Aorta (tissue), 5 donors: ENCODE measurements around the gene TUBGCP2. TPM values are rescaled to one million over a fixed set of nuclear protein-coding genes. Genes with fewer than 3 reads are reported as not detected.

Experiments
- ATAC-seq: fragments of 200-7000 bp; cut with Tn5 transposase; one replicate; pipeline ENCODE4 v1.9.1; 2022; ENCODE audit warnings: moderate library complexity; ENCODE audit not compliant: low FRiP score
- DNase-seq, 2 donors: peaks; one replicate each; pipeline ENCODE4 v3.0.0-alpha.2; 2020
- H3K27ac ChIP-seq, 2 donors: one replicate each; pipeline ENCODE4 v1.5.1; 2013; ENCODE audit warnings: low read length in 2 of 2, mild to moderate bottlenecking in 2 of 2, moderate library complexity in 2 of 2, control low read depth in 1 of 2, inconsistent platforms in 1 of 2, low read depth in 1 of 2
- H3K27me3 ChIP-seq, 2 donors: one replicate each; pipeline ENCODE4 v1.6.1; 2013; ENCODE audit warnings: control low read depth in 1 of 2, low read length in 1 of 2, mild to moderate bottlenecking in 1 of 2, moderate library complexity in 1 of 2; ENCODE audit not compliant: insufficient read depth in 2 of 2, control insufficient read depth in 1 of 2
- H3K36me3 ChIP-seq, 2 donors: one replicate each; pipeline ENCODE4 v1.6.1; 2013; ENCODE audit warnings: control low read depth in 1 of 2, low read length in 1 of 2, mild to moderate bottlenecking in 1 of 2; ENCODE audit not compliant: insufficient read depth in 2 of 2, control insufficient read depth in 1 of 2
- H3K4me1 ChIP-seq, 2 donors: one replicate each; pipeline ENCODE4 v1.6.1; 2013; ENCODE audit warnings: low read length in 2 of 2, control low read depth in 1 of 2, mild to moderate bottlenecking in 1 of 2, moderate library complexity in 1 of 2; ENCODE audit not compliant: insufficient read depth in 2 of 2, control insufficient read depth in 1 of 2
- H3K4me3 ChIP-seq, 2 donors: one replicate each; pipeline ENCODE4 v1.5.1; 2013; ENCODE audit warnings: low read length in 2 of 2, control low read depth in 1 of 2, mild to moderate bottlenecking in 1 of 2
- H3K9me3 ChIP-seq: one replicate; pipeline ENCODE4 v1.6.1; 2013; ENCODE audit warnings: mild to moderate bottlenecking, low read length; ENCODE audit not compliant: control insufficient read depth
- WGBS, 2 donors: extraction: QIAGEN DNeasy Blood & Tissue Kit; methylation state at CpG; one replicate each; pipeline ENCODE4 v1.1.7; 2013; 5-methylcytosine and 5-hydroxymethylcytosine counted together
- intact Hi-C, 2 donors: fragments of 100-400 bp; cut with DNase I; formaldehyde crosslinking; loops; one replicate each; pipeline versions ENCODE4 v1.14.2 to v1.15.0; 2022
- polyA plus RNA-seq, 2 donors: library from polyadenylated mRNA; stranded (reverse); fragments of 200-250 nt; gene quantifications; one replicate each; pipeline ENCODE4 v1.2.3, GENCODE V29; 2013
- total RNA-seq, 2 donors: library from RNA; stranded (reverse); fragmentation: NEBNext Ultra II Directional; extraction: Animal tissue kit (Norgen Biotek cat#: 25700); gene quantifications; one replicate each; pipeline ENCODE4 v1.2.1, GENCODE V29; 2021
- donor health status: healthy with polysubstance abuse.
- donor health status: Bipolar disorder and iron deficiency.
- donor health status: DM: no; HTN: no; CAD: no.
- donor health status: DM: no; HTN: no; CAD: no.
- donor health status: DM: yes; HTN: yes; CAD: no.

The TUBGCP2 gene
- total and polyA plus RNA-seq, 4 donors = 11.3 to 194 (median 44.6) TPM

GRCh38 chr10:133344236-133344635, 35.6 kb upstream of the TUBGCP2 start:
- no peaks in the 10 kb centered on the region for H3K27me3 ChIP-seq
- H3K9me3 ChIP-seq = no peaks in the 10 kb centered on the region
- DNase-seq = no peak
- H3K27ac ChIP-seq = no peak overlapping the region
- ATAC-seq = no peak
- no peak overlapping the region for H3K4me3 ChIP-seq
- intact Hi-C loops = no loop called here
- H3K36me3 ChIP-seq = no peaks in the 10 kb centered on the region
- H3K4me1 ChIP-seq = no peaks in the 10 kb centered on the region
- 68 to 73% methylated on average over 5 of the region's 5 CpGs for WGBS, 2 donors

GRCh38 chr10:133343558-133343957, 34.9 kb upstream of the TUBGCP2 start:
- no peak overlapping the region for H3K4me3 ChIP-seq
- WGBS, 2 donors = 65 to 68% methylated on average over 9 of the region's 9 CpGs

GRCh38 chr10:133342942-133343341, 34.3 kb upstream of the TUBGCP2 start:
- H3K36me3 ChIP-seq = no peaks in the 10 kb centered on the region
- WGBS, 2 donors = 71 to 74% methylated on average over 8 of the region's 8 CpGs
- H3K27me3 ChIP-seq = no peaks in the 10 kb centered on the region
- H3K27ac ChIP-seq = no peak overlapping the region
- H3K9me3 ChIP-seq = no peaks in the 10 kb centered on the region
- H3K4me1 ChIP-seq = no peaks in the 10 kb centered on the region
- no peak for DNase-seq
- intact Hi-C loops = no loop called here
- H3K4me3 ChIP-seq = no peak overlapping the region
- ATAC-seq = no peak

More at GRCh38 chr10:133343558-133343957, 34.9 kb upstream of the TUBGCP2 start:
- ATAC-seq (no peak), DNase-seq (no peak)
- no peaks in the 10 kb centered on the region for H3K4me1 ChIP-seq
- H3K27ac ChIP-seq = no peak overlapping the region
- H3K27me3 ChIP-seq = no peaks in the 10 kb centered on the region
- intact Hi-C loops = no loop called here
- no peaks in the 10 kb centered on the region for H3K9me3 ChIP-seq
- H3K36me3 ChIP-seq = no peaks in the 10 kb centered on the region

GRCh38 chr10:133341983-133342382, 33.3 kb upstream of the TUBGCP2 start:
- H3K27ac ChIP-seq = no peak overlapping the region
- ATAC-seq (no peak), DNase-seq (no peak)
- no peaks in the 10 kb centered on the region for H3K4me1 ChIP-seq
- intact Hi-C loops = no loop called here
- H3K4me3 ChIP-seq = no peak overlapping the region
- H3K36me3 ChIP-seq = no peaks in the 10 kb centered on the region
- WGBS, 2 donors = 86 to 87% methylated on average over 4 of the region's 4 CpGs
- H3K27me3 ChIP-seq = no peaks in the 10 kb centered on the region
- no peaks in the 10 kb centered on the region for H3K9me3 ChIP-seq

GRCh38 chr10:133339708-133340380, 31.2 kb upstream of the TUBGCP2 start:
- DNase-seq (no peak), ATAC-seq (no peak)
- H3K27me3 ChIP-seq = no peaks in the 10 kb centered on the region
- no peaks in the 10 kb centered on the region for H3K4me1 ChIP-seq
- H3K27ac ChIP-seq = no peak overlapping the region
- intact Hi-C loops = no loop called here
- 90 to 93% methylated on average over 13 of the region's 13 CpGs for WGBS, 2 donors
- no peaks in the 10 kb centered on the region for H3K36me3 ChIP-seq
- H3K9me3 ChIP-seq = no peaks in the 10 kb centered on the region
- no peak overlapping the region for H3K4me3 ChIP-seq

GRCh38 chr10:133338080-133339071, 29.7 kb upstream of the TUBGCP2 start:
- DNase-seq (no peak), ATAC-seq (no peak)
- 91 to 92% methylated on average over 10 of the region's 10 CpGs for WGBS, 2 donors
- intact Hi-C loops = no loop called here
- Histone ChIP-seq H3K27ac (no peak overlapping the region), H3K4me3 (no peak overlapping the region), H3K36me3 (no peaks in the 10 kb centered on the region), H3K27me3 (no peaks in the 10 kb centered on the region), H3K4me1 (no peaks in the 10 kb centered on the region), H3K9me3 (no peaks in the 10 kb centered on the region)

- Histone ChIP-seq H3K36me3 (no peaks in the 10 kb centered on the region), H3K27me3 (no peaks in the 10 kb centered on the region), H3K4me3 (no peak overlapping the region), H3K27ac (no peak overlapping the region), H3K9me3 (no peaks in the 10 kb centered on the region), H3K4me1 (no peaks in the 10 kb centered on the region)
- ATAC-seq = no peak
- 84 to 86% methylated on average over 3 of the region's 3 CpGs for WGBS, 2 donors
- intact Hi-C loops = no loop called here
- DNase-seq = no peak
Measured at GRCh38 chr10:133337370-133337725, 28.7 kb upstream of the TUBGCP2 start.

GRCh38 chr10:133336577-133337369, 28.1 kb upstream of the TUBGCP2 start, which contains the start of gene CALY:
TSS of gene CALY (minus strand) at chr10:133336896. CDS start at chr10:133328989, 7,907 bp downstream.
- no peaks in the 10 kb centered on the region for H3K9me3 ChIP-seq
- H3K27me3 ChIP-seq = no peaks in the 10 kb centered on the region
- WGBS, 2 donors = 13 to 16% methylated on average over 61 to 63 of the region's 63 CpGs
- no peaks in the 10 kb centered on the region for H3K4me1 ChIP-seq
- no peak for DNase-seq
- intact Hi-C loops = no loop called here
- no peak within 1 kb of the TSS for H3K27ac ChIP-seq
- peak; percentile 8 for ATAC-seq
- no peak within 1 kb of the TSS for H3K4me3 ChIP-seq
- no peaks in the 10 kb centered on the region for H3K36me3 ChIP-seq
